BJ (cell line): ENCODE results near the gene RASAL1. TPM values are rescaled to one million over a fixed set of nuclear protein-coding genes. Genes with fewer than 3 reads are reported as not detected.

ENCODE experiments used
- CTCF ChIA-PET: fragments of 350-600 bp; formaldehyde crosslinking; extraction: SDS; loops from one replicate; lab custom pipeline; 2021; ENCODE audit warnings: antibody characterized with exemption, inconsistent platforms; lab: Yijun Ruan, JAX
- POLR2A ChIA-PET: fragments of 300-600 bp; sonication (Branson Sonifier 250); formaldehyde crosslinking; extraction: SDS; loops from one replicate; lab custom pipeline; 2021; ENCODE audit warnings: antibody characterized with exemption; lab: Charles Lee
- DNase-seq: peaks from one replicate; pipeline ENCODE4 v3.0.0-alpha.2; 2011; ENCODE audit warnings: low read depth
- H3K27me3 ChIP-seq: 2 replicates; pipeline ENCODE4 v1.6.0; 2011; ENCODE audit warnings: low read length; ENCODE audit not compliant: control insufficient read depth, insufficient read depth
- H3K36me3 ChIP-seq: 2 replicates; pipeline ENCODE4 v1.5.1; 2011; ENCODE audit warnings: low read length; ENCODE audit not compliant: control insufficient read depth, insufficient read depth
- H3K4me3 ChIP-seq: 2 replicates; pipeline ENCODE4 v1.5.1; 2011; ENCODE audit warnings: low read depth, mild to moderate bottlenecking, control low read depth, low read length
- polyA plus RNA-seq: library from polyadenylated mRNA; depleted of rRNA; stranded (reverse); fragments of >200 nt; gene quantifications from 2 replicates; pipeline ENCODE4 v1.2.3, GENCODE V29; 2011
- TF ChIP-seq, protein P1 (sequence below): IDR thresholded peaks from 2 replicates; pipeline ENCODE4 v1.5.1; 2011; ENCODE audit warnings: low read depth, mild to moderate bottlenecking, control low read depth, inconsistent platforms, low read length, moderate library complexity; ENCODE audit not compliant: insufficient read depth

Gene RASAL1
- polyA plus RNA-seq, 1 experiment, result not detected

DNA sequence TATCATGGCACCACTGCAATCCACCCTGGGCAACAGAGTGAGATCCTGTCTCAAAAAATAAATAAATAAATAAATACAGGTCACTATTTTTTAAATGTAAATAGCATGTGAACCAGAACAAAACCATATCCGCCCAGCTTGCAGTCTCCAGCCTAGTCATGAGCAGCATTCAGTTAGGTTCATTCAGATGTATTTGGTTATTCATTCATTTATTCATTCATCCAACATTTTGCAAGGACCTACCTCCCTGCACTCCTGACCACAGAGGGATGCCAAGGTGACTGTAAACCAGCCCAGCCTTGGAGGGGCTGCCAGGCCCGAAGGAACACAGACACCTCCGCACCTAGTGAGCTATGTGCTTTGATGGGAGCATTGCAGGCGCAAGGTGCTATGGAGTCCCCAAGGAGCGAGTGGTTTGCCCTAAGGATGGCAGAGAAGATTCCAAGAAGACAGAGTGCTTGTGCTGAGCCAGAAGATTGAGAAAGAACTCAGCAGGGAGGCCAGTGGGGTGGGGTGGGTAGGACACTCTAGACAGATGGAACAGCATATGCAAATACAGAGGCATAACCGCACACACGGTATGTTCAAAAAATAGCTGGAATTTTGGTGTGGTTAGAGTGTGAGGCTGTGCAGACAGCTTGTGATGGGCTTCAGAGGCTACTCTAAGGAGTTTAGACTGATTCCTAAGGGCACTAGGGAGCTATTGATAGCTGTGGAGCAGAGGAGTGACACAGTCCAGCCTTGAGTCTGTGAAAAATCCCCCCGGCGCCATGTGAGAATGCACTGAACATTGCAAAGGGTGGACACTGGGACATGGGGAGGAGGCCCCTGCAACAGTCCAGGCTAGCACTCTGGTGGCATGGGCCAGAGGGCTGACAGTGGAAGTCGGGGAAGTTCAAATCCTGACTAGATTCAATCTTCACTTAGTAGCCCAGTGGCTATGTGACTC, 67.3 kb downstream of the RASAL1 start:
- DNase-seq, result no peak
- H3K36me3 ChIP-seq, result no peaks in the 10 kb centered on the region
- TF ChIP-seq, protein P1, sequence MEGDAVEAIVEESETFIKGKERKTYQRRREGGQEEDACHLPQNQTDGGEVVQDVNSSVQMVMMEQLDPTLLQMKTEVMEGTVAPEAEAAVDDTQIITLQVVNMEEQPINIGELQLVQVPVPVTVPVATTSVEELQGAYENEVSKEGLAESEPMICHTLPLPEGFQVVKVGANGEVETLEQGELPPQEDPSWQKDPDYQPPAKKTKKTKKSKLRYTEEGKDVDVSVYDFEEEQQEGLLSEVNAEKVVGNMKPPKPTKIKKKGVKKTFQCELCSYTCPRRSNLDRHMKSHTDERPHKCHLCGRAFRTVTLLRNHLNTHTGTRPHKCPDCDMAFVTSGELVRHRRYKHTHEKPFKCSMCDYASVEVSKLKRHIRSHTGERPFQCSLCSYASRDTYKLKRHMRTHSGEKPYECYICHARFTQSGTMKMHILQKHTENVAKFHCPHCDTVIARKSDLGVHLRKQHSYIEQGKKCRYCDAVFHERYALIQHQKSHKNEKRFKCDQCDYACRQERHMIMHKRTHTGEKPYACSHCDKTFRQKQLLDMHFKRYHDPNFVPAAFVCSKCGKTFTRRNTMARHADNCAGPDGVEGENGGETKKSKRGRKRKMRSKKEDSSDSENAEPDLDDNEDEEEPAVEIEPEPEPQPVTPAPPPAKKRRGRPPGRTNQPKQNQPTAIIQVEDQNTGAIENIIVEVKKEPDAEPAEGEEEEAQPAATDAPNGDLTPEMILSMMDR, result no peak
- H3K27me3 ChIP-seq, result no peaks in the 10 kb centered on the region
- ChIA-PET CTCF (no interaction called here), POLR2A (no interaction called here)
- H3K4me3 ChIP-seq, result no peak overlapping the region

DNA sequence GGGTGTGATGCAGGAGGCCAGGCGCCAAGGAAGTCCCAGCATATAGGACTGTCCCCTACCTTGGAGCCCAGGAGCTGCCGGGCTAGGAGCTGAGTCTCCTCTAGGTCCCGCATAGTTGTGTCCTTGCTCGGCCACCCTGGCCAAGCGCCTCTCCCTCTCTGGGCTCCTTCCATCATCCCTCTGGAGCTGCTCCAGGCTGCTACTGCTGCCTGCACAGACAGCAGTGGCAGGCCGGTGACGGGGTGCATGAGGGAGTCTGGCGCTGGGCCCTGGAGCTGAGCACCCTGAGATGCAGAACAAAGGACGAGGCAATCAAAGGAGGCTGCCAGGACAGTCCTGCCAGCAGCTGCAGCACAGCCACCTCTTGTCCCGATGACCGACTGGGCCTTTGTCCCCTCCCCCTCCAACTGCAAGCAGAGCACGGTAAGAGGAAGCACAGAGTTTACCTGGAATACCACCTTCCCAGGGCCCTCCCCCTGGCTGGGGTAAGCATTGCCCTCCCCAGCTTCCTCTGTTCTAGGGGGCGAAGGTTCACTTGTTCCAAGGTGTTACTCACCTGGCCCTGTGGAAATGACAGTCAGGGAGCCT, 68.7 kb downstream of the RASAL1 start:
- ChIA-PET POLR2A (no interaction called here), CTCF (interaction anchor here (1.2 to 1.9 kb wide), 3 partner anchors 14 to 32 kb away, joined by 3 to 9 read pairs (median 3); no protein-coding TSS in a partner anchor)
- no peaks in the 10 kb centered on the region for H3K36me3 ChIP-seq
- TF ChIP-seq, protein P1, result no peak
- no peaks in the 10 kb centered on the region for H3K27me3 ChIP-seq
- DNase-seq, result no peak
- H3K4me3 ChIP-seq, result no peak overlapping the region

DNA sequence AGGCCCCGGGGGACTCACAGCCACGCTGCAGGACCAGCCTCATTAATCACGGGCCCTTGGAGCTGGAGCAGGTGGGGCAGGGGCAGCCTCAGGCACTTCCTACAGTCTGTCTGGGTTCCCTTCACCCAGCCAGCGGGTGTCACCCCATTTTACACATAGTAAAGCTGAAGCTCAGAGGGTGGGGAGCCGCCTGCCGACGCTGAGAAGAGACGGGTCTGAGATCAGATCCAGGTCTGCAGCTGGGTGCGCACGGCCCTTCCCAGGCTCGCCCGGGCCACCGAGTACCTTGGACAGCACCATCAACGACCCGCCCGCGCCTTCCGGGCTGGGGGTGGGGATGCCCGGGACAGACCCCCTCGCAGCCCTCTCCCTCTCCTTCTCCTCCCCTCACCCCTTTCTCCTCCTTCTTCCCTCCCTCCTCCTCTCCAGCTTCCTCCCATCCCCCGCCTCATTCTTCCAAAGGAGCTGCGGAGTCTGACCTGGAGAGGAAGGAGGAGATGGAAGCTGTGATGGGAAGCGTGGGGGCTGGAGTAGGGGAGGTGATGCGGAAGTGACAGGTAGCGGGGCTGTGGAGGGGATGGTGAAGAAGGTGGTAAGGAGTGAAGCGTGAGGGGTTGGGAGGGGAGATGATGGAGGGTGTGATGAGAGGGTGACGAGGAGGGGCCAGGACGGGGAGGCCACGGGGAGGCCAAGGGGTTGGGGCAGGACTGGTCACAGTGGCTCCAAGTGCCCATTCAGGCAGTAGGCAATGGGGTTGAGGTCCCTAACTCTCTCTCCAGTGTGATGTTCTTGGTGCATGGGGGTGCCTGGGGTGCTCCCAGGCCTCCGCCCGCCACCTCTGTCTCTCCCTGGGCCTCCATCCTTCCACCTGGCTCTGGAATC, 70.2 kb downstream of the RASAL1 start:
- no peak for DNase-seq
- Histone ChIP-seq H3K27me3 (no peaks in the 10 kb centered on the region), H3K4me3 (no peak overlapping the region), H3K36me3 (no peaks in the 10 kb centered on the region)
- ChIA-PET CTCF (interaction anchor here (1.2 to 1.9 kb wide), 4 partner anchors 17 to 109 kb away, joined by 3 to 9 read pairs (median 3); no protein-coding TSS in a partner anchor), POLR2A (interaction anchor here (0.6 kb wide), 1 partner anchor 87 kb away, joined by 3 read pairs; the partner anchor contains the start of gene OAS2)
- TF ChIP-seq, protein P1, result no peak

DNA sequence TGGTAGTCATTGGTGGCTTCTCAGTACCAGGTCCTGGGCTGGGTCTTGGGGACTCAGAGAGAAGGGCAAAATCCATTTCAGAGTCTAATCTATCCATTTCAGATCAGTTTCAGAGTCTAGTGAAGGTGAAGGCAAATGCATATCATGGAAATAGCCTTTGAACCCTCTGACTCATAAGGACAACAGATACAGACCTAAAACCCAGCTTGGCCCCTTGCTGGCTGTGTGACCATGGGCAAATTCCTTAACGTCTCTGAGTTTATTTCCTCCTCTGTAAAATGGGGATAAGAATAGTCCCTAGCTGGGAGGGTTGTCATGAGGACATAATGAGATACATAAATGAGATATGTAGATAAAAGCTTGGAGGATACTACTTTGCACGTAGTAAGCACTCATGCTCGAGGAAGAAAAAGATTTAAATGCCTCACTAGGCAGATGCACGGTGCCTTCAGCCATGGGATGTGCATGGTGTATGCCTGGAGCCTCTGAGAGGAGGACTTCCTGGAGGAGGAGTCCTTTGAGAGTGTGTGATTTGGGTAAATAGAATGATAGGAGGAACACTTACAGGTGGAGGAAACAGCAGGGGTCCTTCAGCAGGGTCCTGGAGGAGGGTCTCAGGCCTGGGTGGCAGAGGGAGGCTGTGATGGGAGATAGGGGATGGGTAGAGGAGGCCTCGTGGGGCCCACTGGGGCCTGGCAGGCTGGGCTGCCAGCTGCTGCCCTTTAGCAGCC, 71.0 kb downstream of the RASAL1 start:
- DNase-seq, result no peak
- TF ChIP-seq, protein P1, result no peak
- ChIA-PET CTCF (interaction anchor here (1.2 to 1.3 kb wide), 2 partner anchors 34 to 110 kb away, joined by 3 read pairs; no protein-coding TSS in a partner anchor), POLR2A (no interaction called here)
- Histone ChIP-seq H3K36me3 (no peaks in the 10 kb centered on the region), H3K27me3 (no peaks in the 10 kb centered on the region), H3K4me3 (no peak overlapping the region)
